ENCODE data around the gene DNMT3A. TPM values are rescaled to one million over a fixed set of nuclear protein-coding genes. Genes with fewer than 3 reads are reported as not detected.

The DNMT3A gene
- total and polyA plus RNA-seq, 2 of the 8 experiments (the other 6 are each of a cell fraction or from before 2014, with no cell fraction given): 33.6 to 178 TPM

GRCh38 chr2:25201794-25202193 is 139.9 kb downstream of the DNMT3A start:
- no peak overlapping the region for H3K9ac ChIP-seq (replicated peaks in 1 of 4; ENCODE audit: extremely low read depth in 1 of 4, low read depth in 3 of 4, low read length in 3 of 4)
- 64% methylated on average over 5 of the region's 7 CpGs; no CpG with 5 or more reads in 1 of the 2 experiments for WGBS, 2 experiments (ENCODE audit: extremely low coverage in 1 of 2, insufficient coverage in 1 of 2, insufficient read length in 1 of 2, insufficient replicate concordance in 2 of 2, low coverage in 1 of 2, low lambda C conversion rate in 2 of 2, missing lambda C conversion rate in 1 of 2)
- no peak overlapping the region for H4K5ac ChIP-seq (ENCODE audit: insufficient read length, low read depth, low read length)
- peaks cover 0 to 2% (median under 1%) of the 10 kb centered on the region in 4 experiments; a peak in 4 of 7 replicates for H3K4me1 ChIP-seq (replicated peaks in 1 of 4; ENCODE audit: control insufficient read depth in 3 of 4, insufficient read depth in 4 of 4, low read length in 3 of 4)
- H4K8ac ChIP-seq (ENCODE audit: extremely low read depth, insufficient read depth, low read length): no peak overlapping the region
- FAIRE-seq: no peak
- CTCF ChIA-PET (ENCODE audit: partially characterized antibody): interaction anchor here (1.1 kb wide), 1 partner anchor 132 kb away, joined by 4 read pairs; no protein-coding TSS in a partner anchor
- H3K4ac ChIP-seq (replicated peaks; ENCODE audit: insufficient read length, low read depth, low read length): no peak overlapping the region
- H3K18ac ChIP-seq (ENCODE audit: extremely low read depth, low read length): no peak overlapping the region
- H3K36me3 ChIP-seq (ENCODE audit: control insufficient read depth in 2 of 4, insufficient read depth in 4 of 4, low read length in 3 of 4): no peaks in the 10 kb centered on the region
- no peaks in the 10 kb centered on the region for H4K20me1 ChIP-seq (replicated peaks in 1 of 2; ENCODE audit: control insufficient read depth in 1 of 2, insufficient read depth in 2 of 2, low read length in 2 of 2)
- no peak overlapping the region for H2BK12ac ChIP-seq (ENCODE audit: low read depth, low read length)
- H3K4me3 ChIP-seq (ENCODE audit: extremely low read depth in 1 of 4, insufficient read depth in 2 of 4, low read depth in 3 of 4, low read length in 4 of 4): no peak overlapping the region
- no peak overlapping the region for H2AK5ac ChIP-seq (ENCODE audit: low read depth, low read length)
- H2BK20ac ChIP-seq (ENCODE audit: low read length): no peak overlapping the region
- no peaks in the 10 kb centered on the region for H3K79me2 ChIP-seq (ENCODE audit: control insufficient read depth in 1 of 2, insufficient read depth in 2 of 2, low read length in 2 of 2)
- no peak overlapping the region for H2AFZ ChIP-seq (ENCODE audit: low read length)
- no peak overlapping the region for H3K4me2 ChIP-seq (ENCODE audit: insufficient read depth in 1 of 2, low read depth in 2 of 2, low read length in 2 of 2)
- H2BK120ac ChIP-seq (replicated peaks; ENCODE audit: low read depth, low read length): no peak overlapping the region
- H2BK15ac ChIP-seq (ENCODE audit: low read length): no peak overlapping the region
- no peak overlapping the region for H3K23ac ChIP-seq (ENCODE audit: insufficient read length)
- no peak overlapping the region for H2BK5ac ChIP-seq (ENCODE audit: low read depth, low read length)
- no peaks in the 10 kb centered on the region for H3K23me2 ChIP-seq (ENCODE audit: low read depth, low read length)
- DNase-seq (ENCODE audit: low read depth in 1 of 2, low spot score in 2 of 2): no peak
- no peaks in the 10 kb centered on the region for H3K79me1 ChIP-seq (ENCODE audit: low read depth, low read length)
- no peak overlapping the region for H3K56ac ChIP-seq (replicated peaks; ENCODE audit: insufficient read length, low read depth, low read length)
- H3K27ac ChIP-seq (ENCODE audit: low read depth, low read length): no peak overlapping the region
- no peaks in the 10 kb centered on the region for H3K27me3 ChIP-seq (replicated peaks in 1 of 4; ENCODE audit: control insufficient read depth in 3 of 4, extremely low read depth in 1 of 4, insufficient read depth in 3 of 4, low read length in 3 of 4)
- no peaks in the 10 kb centered on the region for H3K9me3 ChIP-seq (ENCODE audit: insufficient read depth in 2 of 2, low read depth in 1 of 2, low read length in 1 of 2)
- no peak overlapping the region for H3K14ac ChIP-seq (ENCODE audit: insufficient read length)
- no peak overlapping the region for H4K91ac ChIP-seq (replicated peaks; ENCODE audit: insufficient read length, low read length)
- POLR2A ChIA-PET (ENCODE audit: partially characterized antibody): no interaction called here
- TF ChIP-seq MAFK (IDR thresholded peaks at IDR 0.05; ENCODE audit: low read depth, low read length): no peak
- TF ChIP-seq ATF2 (IDR thresholded peaks at IDR 0.05; ENCODE audit: low read length): no peak
- TF ChIP-seq SP4 (IDR thresholded peaks at IDR 0.05; ENCODE audit: low read length): no peak
- no peak for TF ChIP-seq SIN3A (conservative IDR thresholded peaks at IDR 0.05 in 1 of 2, IDR thresholded peaks at IDR 0.05 in 1 of 2; ENCODE audit: low read depth in 1 of 2, low read length in 2 of 2)
- TF ChIP-seq CHD2 (IDR thresholded peaks at IDR 0.05; ENCODE audit: low read length): no peak
- TF ChIP-seq EZH2 (IDR thresholded peaks at IDR 0.05; ENCODE audit: low read depth, low read length, severe bottlenecking): no peak
- TF ChIP-seq FOSL1 (IDR thresholded peaks at IDR 0.05; ENCODE audit: insufficient read depth, low read depth, low read length): no peak
- no peak for TF ChIP-seq TAF7 (optimal IDR thresholded peaks at IDR 0.05; ENCODE audit: borderline replicate concordance, low read depth, low read length)
- TF ChIP-seq RBBP5 (IDR thresholded peaks at IDR 0.05; ENCODE audit: borderline replicate concordance, low read depth, low read length): no peak
- TF ChIP-seq EP300 (IDR thresholded peaks at IDR 0.05; ENCODE audit: borderline replicate concordance in 1 of 2, low read depth in 2 of 2, low read length in 2 of 2): no peak
- no peak for TF ChIP-seq SIX5 (IDR thresholded peaks at IDR 0.05; ENCODE audit: low read depth, low read length)
- no peak for TF ChIP-seq RXRA (IDR thresholded peaks at IDR 0.05; ENCODE audit: insufficient read depth, low read depth, low read length)
